Nephron (organoid): Measurements from ENCODE around the gene LIPH.
A peak's percentile ranks its signal among the peaks of the same experiment; 100 is the strongest.

Experiments
- H3K27ac Mint-ChIP-seq, 3 experiments: 2 replicates each; pipeline ENCODE4 v1.8.0; 2020; ENCODE audit warnings: mixed read lengths in 3 of 3, mild to moderate bottlenecking in 2 of 3, moderate library complexity in 1 of 3
- H3K27me3 Mint-ChIP-seq: 2 replicates; pipeline ENCODE4 v1.8.0; 2021; ENCODE audit warnings: low read depth, mild to moderate bottlenecking, moderate library complexity, mixed read lengths
- H3K36me3 Mint-ChIP-seq: 2 replicates; pipeline ENCODE4 v1.8.0; 2020; ENCODE audit warnings: low read depth, mixed read lengths
- H3K4me1 Mint-ChIP-seq: 2 replicates; pipeline ENCODE4 v1.8.0; 2020; ENCODE audit warnings: mixed read lengths
- H3K4me3 Mint-ChIP-seq, 3 experiments: 2 replicates each; pipeline ENCODE4 v1.8.0; 2020; ENCODE audit warnings: mild to moderate bottlenecking in 3 of 3, mixed read lengths in 3 of 3, moderate library complexity in 2 of 3
- H3K9me3 Mint-ChIP-seq: 2 replicates; pipeline ENCODE4 v1.8.0; 2020; ENCODE audit warnings: mixed read lengths
- TF ChIP-seq, protein P1 (sequence below), 3 experiments: fragments of 200-600 bp; sonication (generic); IDR thresholded peaks; one replicate each; pipeline ENCODE4 v1.5.0; 2021; ENCODE audit warnings: antibody characterized with exemption in 3 of 3; ENCODE audit not compliant: unreplicated experiment in 3 of 3

LIPH gene

DNA sequence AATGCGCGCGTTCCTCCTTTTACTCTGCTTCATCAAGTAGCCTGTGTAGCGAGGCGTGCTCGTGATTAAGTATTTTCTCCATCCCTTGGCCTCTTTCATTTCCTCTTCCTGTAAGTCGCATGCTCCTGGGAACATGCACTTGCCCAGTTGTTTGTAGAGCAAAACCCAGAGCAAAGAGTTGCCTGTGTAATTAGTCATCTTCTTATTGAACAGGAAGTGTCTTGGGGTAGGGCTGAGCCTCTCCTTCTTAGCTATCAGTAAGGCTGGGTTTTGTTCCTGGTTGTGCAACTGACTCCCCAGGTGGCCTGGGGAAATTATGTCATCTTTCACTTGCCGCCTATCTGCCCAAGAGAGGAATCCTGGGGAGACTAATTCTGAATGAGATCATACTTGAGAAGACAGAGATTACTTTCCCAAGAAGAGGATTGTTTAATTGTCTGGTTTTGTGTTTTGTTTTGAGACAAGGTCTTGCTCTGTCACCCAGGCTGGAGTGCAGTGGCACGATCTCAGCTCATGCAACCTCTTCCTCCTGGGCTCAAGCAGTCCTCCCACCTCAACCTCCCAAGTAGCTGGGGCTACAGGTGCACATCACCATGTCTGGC, 14.9 kb downstream of the LIPH start:
- Mint-ChIP-seq H3K36me3 (no peaks in the 10 kb centered on the region), H3K4me3 (no peak overlapping the region), H3K27me3 (no peaks in the 10 kb centered on the region), H3K9me3 (no peaks in the 10 kb centered on the region), H3K27ac (peak overlapping the region; percentile 28 to 85 (median 72)), H3K4me1 (no peaks in the 10 kb centered on the region)
- TF ChIP-seq, protein P1, sequence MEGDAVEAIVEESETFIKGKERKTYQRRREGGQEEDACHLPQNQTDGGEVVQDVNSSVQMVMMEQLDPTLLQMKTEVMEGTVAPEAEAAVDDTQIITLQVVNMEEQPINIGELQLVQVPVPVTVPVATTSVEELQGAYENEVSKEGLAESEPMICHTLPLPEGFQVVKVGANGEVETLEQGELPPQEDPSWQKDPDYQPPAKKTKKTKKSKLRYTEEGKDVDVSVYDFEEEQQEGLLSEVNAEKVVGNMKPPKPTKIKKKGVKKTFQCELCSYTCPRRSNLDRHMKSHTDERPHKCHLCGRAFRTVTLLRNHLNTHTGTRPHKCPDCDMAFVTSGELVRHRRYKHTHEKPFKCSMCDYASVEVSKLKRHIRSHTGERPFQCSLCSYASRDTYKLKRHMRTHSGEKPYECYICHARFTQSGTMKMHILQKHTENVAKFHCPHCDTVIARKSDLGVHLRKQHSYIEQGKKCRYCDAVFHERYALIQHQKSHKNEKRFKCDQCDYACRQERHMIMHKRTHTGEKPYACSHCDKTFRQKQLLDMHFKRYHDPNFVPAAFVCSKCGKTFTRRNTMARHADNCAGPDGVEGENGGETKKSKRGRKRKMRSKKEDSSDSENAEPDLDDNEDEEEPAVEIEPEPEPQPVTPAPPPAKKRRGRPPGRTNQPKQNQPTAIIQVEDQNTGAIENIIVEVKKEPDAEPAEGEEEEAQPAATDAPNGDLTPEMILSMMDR (IDR thresholded peaks at IDR 0.05; ENCODE audit: unreplicated experiment in 3 of 3): no peak

DNA sequence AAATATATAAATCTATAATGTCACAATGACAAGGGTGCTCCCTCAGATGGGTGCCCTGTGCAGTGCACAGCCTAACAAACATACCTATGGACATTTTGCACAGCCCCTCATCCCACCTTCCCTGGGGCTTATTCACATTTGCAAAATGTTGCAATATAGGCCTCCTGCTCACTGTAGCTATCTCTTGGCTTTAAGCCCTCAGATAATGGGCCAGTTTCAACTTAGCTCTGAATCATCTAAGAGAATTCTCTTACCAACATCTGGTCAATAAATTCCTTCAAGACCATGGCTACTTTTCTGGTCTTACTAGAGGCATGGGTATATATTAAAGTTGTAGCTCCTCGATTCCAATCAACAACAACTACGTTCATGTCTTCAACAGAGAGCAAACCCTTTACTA, 17.9 kb downstream of the LIPH start:
- Mint-ChIP-seq H3K4me3 (no peak overlapping the region), H3K4me1 (no peaks in the 10 kb centered on the region), H3K27ac (no peak overlapping the region), H3K27me3 (no peaks in the 10 kb centered on the region), H3K9me3 (no peaks in the 10 kb centered on the region), H3K36me3 (no peaks in the 10 kb centered on the region)
- TF ChIP-seq, protein P1 (IDR thresholded peaks at IDR 0.05; ENCODE audit: unreplicated experiment in 3 of 3): no peak

DNA sequence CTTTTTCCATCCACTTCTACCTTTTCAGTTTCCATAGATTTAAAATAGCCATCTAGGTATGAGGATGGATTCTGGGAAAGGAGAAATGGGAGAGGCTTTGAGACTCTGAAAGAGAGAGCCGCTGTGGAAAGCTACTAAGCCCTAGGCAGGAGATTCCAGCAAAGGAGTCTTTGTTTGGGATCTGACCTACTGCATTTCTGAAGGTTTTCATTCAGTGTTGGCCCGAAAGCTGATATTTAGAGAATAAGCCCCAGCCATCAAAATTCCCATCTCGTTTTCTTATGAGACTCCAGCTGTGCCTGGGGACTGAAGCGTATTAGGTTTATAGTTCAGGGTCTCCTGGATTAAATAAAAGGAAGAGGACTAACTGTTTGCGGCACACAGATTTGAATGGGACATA, 19.5 kb downstream of the LIPH start:
- Mint-ChIP-seq H3K27ac (no peak overlapping the region), H3K4me3 (no peak overlapping the region), H3K36me3 (no peaks in the 10 kb centered on the region), H3K9me3 (no peaks in the 10 kb centered on the region), H3K4me1 (no peaks in the 10 kb centered on the region), H3K27me3 (peaks cover 6% of the 10 kb centered on the region)
- TF ChIP-seq, protein P1 (IDR thresholded peaks at IDR 0.05; ENCODE audit: unreplicated experiment in 3 of 3): no peak

DNA sequence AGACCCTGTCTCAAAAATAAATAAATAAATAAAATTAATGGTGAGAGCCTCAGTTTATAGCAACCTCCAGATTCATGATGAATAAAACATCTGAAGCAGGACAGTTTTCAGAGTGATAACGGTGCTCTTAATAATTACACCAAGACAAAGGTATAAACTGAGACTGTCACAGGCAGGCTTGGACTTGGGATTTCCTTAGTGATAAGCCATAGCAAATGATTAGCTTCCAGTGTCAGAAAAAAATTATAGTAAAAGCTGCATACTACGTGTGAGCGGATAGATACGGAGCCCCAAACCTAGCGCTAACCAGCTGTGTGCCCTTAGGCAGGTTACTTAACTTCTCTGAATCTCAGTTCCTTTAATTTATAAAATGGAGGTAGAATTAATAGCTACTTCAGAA, 21.5 kb downstream of the LIPH start:
- Mint-ChIP-seq H3K4me1 (no peaks in the 10 kb centered on the region), H3K9me3 (no peaks in the 10 kb centered on the region), H3K36me3 (no peaks in the 10 kb centered on the region), H3K4me3 (no peak overlapping the region), H3K27me3 (peaks cover 6% of the 10 kb centered on the region), H3K27ac (no peak overlapping the region)
- TF ChIP-seq, protein P1 (IDR thresholded peaks at IDR 0.05; ENCODE audit: unreplicated experiment in 3 of 3): no peak

DNA sequence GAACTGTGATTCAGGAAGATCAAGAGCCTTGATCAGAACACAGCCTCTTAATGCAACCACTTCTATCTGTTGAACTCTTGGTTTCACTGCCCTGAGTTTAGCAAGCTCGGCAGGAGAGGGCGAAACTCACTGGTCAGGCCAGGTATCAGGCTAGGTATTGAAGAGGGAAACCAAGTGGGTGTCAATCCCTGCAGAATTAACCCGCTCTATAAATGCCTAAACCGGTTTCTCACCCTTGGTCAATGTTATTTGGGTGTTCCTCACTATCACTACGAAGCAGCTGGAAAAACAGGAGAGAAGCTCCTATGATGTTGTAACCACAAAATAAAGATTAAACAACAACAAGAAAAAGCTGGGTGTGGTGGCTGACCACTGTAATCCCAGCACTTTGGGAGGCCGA, 23.9 kb downstream of the LIPH start:
- H3K36me3 Mint-ChIP-seq: no peaks in the 10 kb centered on the region
- H3K27ac Mint-ChIP-seq: no peak overlapping the region
- H3K4me1 Mint-ChIP-seq: no peaks in the 10 kb centered on the region
- H3K27me3 Mint-ChIP-seq: peaks cover 12% of the 10 kb centered on the region
- TF ChIP-seq, protein P1 (IDR thresholded peaks at IDR 0.05; ENCODE audit: unreplicated experiment in 3 of 3): no peak
- no peak overlapping the region for H3K4me3 Mint-ChIP-seq
- H3K9me3 Mint-ChIP-seq: no peaks in the 10 kb centered on the region

DNA sequence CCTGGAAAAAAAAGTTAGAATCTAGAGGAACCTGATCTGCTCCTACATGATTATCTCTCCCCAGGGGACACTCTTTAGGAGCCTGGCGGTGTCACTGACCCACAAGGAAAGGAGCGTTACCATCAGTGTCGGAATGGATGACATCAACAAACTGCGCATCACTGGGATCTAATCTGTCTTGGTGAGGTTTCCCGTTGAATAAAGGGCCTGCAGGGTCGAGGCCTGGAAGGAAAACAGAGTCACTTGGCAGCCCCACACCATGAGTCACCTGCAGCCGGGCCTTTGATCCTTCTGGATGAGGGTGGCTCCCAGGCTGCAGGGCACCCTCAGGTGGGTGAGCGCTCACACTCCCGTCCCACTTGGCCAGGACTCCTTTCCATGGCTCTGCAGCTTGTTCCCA, 25.0 kb downstream of the LIPH start:
- Mint-ChIP-seq H3K27ac (no peak overlapping the region), H3K9me3 (no peaks in the 10 kb centered on the region), H3K4me3 (no peak overlapping the region), H3K27me3 (peaks cover 12% of the 10 kb centered on the region), H3K4me1 (no peaks in the 10 kb centered on the region), H3K36me3 (no peaks in the 10 kb centered on the region)
- TF ChIP-seq, protein P1 (IDR thresholded peaks at IDR 0.05; ENCODE audit: unreplicated experiment in 3 of 3): no peak
